Measurements from ENCODE around the gene GGTA1.
"Not testable (repeated sequence)": the region's sequence is repeated elsewhere in the genome, so short reads cannot be mapped to it uniquely, and the experiment has no call there.

The GGTA1 gene

DNA sequence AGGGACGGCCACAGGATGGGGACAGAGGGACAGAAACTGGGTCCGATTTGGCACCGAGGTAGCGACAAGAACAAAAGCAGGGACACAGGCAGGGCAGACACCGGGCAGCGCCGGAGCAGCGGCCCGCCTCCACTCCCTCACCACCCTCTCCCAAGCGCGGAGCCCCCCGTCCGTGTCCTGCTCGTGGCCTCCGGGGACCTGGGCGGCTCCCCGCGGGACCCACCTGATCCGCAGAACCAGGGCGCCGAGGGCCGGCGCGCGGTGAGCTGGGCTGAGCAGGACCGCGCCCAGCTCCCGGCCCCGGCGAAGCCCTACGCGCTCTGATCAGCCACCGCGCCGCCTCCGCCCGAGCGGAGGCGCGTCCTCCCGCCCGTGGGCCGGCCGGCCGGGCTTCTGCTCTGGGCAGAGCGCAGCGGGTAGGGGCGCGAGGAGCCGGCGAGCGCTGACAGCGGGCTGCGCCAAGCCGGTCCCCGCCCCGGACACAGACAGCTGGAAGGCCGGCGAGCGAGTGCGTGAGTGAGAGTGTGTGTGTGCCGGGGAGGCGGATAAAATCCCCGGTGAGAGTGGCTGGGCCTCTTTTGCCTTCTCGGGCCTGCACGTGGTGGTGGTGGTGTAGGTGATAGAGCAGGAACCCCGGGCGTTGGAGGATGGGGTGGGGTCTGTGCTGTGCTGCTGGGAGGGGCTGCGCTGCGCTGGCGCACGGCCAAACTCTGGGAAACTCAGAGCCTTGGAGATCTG lies at the start of gene GGTA1:
Gene GGTA1, minus strand, starts transcription at position 418 of the 738 bp plus-strand sequence. CDS start 31,922 bp downstream, outside the sequence.
- no peak for DNase-seq

DNA sequence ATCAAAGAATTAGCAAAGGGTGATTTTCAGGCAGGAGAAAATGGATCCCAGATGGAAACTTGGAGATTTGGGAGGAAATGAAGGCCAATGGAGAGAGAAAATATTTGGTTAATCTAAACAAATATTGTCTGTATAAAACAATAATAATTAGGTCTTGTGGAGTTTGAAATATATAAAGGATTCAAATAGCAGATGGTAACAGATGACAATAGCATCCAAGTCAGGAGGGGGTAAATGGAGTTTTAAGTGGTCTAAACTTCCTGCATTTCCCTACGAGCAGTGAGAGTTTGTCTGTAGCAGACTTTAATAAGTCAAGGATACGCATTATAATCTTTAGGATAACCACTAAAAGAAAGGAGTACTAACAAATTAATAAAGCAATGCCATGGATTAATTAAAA lies 49.0 kb upstream of the GGTA1 start:
- DNase-seq: no peak

DNA sequence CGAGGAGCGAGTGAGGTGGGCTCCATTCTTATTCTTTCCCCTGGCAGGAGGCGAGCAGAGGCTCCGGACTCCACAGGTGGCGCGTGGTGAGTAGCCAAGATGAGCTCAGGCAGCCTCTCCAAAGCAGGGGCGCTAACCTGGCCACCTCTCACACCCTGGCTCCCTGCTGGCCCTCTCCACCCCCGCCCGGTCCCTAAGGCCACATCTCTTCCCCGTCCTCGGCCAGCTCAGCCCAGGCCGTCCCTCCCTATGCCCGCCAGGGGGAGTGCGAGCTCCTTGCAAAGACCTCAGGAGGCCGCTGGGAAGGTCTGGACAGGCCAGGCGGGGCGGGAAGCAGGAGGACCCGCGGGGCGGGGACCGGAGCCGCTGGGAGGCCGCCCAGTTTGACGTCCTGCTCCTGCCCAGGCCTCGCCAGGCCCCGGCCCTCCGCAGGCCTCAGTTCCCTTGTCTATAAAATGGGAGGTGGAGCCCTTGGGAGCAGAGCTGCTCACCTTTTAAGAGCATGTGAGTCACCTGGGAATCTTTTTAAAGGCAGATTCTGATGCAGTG lies 46.3 kb upstream of the GGTA1 start:
- DNase-seq: peak; percentile 66 to 90

DNA sequence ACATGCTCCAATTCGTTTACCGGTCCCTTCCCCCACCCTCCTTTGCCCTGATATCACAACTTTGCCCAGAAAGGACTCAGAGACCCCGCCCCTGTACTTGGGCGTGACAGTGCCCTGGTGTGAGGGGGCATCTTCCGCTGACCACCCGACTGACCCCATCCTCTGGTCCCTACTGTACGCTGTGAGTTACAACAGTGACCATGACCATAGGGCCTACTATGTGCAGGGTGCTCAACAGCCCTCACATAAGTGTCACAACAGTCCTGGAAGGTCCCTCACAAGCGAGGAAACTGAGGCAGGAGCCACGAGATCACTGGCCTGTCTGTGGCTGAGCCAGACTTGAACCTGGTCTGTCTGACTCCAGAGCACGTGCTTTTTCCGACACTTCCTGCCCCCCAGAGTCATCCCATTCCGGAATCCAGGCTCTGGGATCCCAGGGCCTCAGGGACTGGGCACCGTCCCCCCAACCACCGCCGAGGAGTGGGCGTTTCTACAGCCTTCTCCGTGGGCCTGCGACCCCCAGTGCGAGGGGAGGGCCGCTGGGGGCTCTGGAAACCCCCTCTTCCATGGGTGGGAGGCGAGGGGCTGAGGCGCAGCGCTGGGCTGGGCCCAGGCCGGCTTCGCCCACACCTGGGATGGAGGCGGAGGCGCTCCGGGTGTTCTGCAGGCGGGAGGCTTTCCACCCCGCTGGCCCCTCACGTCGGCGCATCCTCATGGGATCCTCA lies 45.7 kb upstream of the GGTA1 start:
- DNase-seq: no peak

DNA sequence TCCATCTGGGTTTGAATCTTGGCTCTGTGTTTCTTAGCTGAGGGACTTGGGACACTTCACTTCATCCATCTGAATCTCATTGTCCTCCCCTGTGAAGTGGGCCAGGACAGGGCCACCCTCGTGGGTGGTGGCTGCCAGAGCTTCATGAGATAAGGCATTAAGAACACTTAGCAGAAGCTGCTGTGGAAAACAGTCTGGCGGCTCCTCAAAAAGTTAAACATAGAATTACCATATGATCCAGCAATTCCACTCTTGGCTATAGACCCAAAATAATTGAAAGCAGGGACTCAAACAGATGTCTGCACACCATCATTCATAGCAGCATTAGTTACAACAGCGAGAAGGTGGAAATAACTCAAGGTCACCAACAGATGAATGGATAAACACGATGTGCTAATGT lies 42.4 kb upstream of the GGTA1 start:
- no peak for DNase-seq

DNA sequence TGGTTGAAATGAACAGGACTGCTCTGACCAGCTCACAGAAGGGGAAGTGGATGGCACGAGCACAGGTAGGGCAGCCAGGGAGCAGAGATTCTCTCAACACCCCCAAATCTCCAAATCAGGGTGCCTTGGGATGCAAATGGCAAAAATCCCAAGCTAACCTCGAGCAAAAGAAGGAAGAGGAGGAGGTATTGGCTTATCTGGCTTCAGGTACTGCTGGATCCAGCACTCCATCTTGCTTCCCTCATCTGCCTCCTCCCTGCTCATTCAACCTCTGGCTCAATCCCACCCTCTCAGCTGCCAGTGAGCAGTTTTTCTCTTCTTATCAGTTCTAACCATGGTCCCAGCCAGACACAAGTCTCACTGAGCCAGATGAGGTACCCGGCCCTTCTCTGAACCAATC lies 41.6 kb upstream of the GGTA1 start:
- DNase-seq: no peak

DNA sequence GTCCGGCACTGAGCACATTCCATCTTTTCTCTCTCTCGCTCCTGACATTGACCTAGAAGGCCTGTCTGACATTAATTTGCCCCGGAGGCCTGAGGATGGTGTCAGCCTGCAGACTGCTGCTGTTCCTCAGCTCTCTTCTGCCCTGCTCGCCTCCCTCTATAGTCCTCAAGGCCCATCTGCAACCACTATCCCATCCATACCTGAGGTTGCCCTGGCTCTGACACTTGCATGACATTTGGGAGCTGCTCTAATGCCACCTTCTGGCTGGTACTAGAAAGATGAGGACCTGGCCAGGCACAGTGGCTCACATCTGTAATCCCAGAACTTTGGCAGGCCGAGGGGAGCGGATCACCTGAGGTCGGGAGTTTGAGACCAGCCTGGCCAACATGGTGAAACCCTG lies 38.6 kb upstream of the GGTA1 start:
- DNase-seq: no peak

DNA sequence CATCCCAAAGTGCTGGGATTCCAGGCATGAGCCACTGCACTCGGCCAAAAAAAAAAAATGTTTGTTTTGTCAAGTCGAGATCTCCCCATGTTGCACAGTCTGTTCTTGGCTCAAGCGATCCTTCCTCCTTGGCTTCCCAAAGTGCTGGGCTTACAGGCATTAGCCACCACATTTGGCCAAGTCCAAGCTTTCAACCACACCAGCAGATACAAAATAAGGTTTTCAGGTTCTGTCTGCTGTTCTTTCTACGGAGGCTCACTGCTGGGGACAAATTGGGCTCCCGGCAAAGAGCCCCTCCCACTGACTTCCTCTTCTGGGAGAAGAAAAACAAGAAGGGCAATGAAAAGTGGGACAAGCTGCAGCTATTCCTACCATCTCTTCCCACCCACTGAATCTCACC lies 37.6 kb upstream of the GGTA1 start:
- no peak for DNase-seq

DNA sequence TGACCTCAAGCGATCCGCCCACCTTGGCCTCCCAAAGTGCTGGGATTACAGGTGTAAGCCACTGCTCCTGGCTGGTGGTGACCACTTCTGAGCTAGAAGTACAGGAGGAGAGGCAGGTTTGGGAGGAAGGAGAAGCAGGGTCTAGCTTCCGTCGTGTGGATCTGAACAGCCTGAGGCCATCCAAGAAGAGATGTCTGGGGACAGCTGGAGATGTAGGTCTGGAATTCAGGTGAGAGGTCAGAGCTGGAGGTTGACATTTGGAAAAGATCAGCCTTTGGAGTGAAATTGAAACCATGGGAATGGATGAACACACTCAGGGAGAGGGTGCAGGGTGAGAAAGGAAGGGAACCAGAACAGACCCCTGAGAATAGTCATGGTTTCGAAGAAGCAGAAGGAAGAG lies 33.2 kb upstream of the GGTA1 start:
- DNase-seq: no peak

DNA sequence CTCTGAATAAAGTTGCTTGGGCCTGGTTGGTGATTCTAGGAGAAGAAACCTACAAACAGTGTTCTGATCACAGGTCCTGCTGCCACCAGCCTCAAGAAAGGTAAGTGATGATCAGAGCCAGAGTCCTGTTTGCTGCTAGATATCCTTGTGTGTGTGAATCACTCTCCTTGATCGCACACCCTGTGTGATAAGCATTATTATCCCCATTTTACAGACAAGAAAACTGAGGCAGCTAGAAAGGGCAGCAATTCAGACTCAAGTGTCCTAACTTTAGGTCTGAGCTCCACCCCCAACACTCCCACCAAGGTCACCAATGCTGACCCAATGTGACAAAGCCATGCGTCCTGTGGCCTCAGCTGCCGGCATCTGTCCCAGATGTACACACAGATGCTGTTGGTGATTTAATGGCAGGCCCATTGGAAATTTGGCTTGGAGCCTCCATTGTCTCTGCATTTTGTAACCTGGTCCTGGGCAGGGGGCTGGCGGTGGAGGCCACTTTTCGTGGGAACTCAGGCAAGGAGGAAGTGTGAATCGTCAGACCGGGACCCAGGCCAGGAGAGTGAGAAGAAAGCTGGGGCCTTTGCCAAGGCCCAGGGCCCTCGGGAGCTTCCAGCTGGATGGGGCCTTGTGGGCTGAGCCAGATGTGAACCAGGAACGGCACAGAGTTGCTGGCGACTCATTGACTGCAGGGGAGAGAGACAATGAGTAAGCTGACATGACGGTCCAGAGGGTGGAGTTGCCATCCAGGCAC lies 29.8 kb upstream of the GGTA1 start:
- no peak for DNase-seq

DNA sequence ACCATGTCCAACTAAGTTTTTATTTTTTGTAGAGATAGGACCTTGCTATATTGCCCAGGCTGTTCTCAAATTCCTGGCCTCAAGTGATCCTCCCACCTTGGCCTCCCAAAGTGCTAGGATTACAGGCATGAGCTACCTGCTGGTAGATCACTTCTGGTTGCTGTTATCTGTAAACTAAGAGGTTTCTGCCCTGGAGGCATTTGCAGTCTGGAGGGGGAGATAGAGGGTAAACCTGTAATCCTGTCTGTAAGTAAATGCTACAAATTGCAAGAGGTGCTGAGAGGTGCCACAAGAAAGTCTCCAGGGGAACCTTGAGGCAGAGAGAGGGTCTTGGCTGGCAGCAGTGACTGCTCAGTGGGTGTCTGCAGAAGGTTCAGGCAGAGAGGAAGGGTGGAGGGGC lies 29.0 kb upstream of the GGTA1 start:
- DNase-seq: no peak

DNA sequence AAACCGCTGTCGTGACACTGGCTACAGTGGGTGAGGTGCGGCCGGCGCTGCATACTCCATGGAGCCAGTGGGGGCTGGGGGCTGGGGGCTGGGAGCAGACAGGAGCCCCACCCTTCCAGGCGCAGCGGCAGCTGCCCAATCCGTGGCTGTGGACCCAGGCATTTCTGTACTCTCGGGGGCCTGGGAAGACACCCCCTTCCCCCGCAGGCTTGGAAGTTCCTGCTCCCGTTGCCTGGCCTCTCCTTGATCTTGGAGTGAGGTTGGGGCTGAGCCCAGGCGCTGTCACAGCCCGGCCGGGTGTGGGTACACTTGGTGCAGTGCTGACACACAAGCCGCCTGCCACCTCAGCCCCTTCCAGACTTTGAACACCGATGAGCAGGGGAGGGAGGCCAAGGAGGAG lies 27.7 kb upstream of the GGTA1 start:
- no peak for DNase-seq

DNA sequence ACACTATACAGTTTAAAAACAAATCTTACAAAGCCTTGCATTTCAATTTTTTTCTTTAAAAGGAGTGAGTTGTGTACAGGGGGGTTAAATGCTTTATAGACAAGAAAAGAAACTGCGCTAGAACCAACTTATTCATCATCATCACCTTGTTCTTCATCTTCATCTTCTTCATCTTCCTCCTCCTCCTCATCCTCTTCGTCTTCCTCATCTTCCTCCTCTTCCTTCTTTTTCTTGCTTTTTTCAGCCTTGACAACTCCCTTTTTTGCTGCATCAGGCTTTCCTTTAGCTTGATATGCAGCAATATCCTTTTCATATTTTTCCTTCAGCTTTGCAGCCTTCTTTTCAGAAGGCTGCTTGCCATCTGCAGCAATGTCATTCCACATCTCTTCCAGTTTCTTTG lies 20.0 kb upstream of the GGTA1 start:
- DNase-seq: not testable (repeated sequence)

DNA sequence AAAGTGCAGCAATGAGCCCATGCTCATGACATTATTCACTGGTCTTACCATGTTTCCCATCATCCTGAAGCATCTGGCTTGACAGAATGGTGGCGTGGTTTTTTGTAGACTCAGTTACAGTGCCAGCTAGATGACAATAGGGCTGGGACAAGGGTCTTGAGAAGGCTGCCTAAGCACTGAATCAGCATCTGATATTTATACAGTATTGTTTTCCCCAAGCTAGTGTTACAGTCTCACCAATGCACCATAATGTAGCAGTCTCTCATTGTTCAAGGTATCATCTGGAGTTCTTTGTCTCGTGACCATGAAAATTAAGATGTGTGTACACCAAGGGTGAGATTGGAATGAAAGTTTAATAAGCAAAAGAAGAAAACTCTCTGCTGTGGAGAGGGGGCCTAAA lies 19.0 kb upstream of the GGTA1 start:
- DNase-seq: no peak

DNA sequence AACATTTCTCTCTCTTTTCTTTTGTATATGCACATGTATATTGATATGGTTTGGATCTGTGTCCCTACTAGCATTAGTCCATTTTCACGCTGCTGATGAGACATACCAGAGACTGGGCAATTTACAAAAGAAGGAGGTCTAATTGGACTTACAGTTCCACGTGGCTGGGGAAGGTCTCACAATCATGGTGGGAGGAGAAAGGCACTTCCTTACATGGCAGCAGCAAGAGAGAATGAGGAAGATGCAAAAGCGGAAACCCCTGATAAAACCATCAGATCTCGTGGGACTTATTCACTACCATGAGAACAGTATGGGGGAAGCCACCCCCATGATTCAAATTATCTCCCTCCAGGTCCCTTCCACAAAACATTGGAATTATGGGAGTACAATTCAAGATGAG lies 13.5 kb upstream of the GGTA1 start:
- not testable (repeated sequence) for DNase-seq

DNA sequence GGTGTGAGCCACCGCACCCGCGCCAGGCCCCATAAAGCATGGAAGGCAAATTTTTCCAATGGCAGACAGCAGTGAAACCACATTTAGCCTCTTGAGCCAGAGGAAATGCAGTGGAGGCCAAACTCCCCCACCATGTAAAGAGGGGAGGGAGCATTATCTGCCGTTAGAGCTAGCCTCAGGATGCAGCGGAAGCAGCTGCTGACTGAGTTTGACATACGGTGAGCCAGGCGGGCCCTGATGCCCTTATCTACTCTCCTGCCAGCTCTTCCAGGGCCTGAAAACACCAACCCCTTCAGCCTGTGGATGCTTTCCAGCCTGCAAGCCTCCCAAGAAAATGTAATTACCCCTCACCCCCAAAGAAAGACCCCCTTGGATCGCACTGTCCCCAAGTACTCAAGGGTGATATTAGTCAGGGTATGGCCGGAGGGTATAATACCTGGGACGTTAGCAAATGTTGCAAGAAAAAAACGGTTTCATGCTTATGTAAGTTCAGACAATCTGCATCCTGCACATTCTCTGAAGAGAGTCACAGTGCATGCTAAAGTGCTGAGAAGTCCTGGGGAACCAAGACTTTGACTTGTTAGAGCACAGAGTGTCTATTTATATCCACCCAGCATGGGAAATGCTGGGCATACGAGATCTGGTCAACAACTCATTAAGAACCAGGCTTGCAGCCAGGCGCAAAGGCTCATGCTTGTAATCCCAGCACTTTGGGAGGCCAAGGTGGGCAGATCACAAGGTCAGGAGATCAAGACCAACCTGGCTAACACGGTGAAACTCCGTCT lies 11.3 kb upstream of the GGTA1 start:
- no peak for DNase-seq

DNA sequence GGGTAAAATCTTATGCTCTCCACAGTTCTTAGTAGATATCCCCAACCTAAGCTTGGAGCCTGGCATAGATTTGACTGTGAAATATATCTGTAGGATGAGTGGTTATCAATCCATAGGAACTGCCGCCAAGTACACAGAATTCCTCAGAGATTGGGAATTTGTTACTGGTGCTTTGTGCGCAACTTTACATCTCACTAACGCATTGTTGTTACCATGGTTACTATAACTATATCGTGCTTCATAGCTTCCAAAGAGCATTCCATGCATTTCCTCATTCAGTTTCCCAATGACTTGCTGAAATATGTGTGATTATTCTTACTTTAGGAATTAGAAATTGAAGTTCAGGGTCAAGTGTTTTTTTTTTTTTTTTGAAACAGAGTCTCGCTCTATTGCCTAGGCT lies 9.5 kb upstream of the GGTA1 start:
- no peak for DNase-seq

DNA sequence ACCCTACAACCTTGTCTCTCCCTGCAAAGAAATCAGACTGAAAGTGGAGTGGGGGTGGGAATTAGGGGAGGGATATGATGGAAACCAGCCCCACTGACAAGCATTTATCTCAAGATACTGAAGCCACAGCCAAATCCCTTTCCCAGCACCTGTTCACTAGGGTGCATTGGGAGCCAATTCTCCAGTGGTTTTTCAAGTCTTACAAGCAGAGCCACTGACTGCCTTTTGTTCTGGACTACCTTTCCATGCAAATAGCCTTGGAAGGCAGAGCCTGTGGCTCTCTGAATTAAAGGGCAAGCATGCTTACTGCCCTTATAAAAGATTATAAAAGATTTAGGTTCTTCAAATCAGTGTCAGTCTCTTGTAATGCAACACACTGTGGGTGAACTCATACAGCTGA lies 8.8 kb upstream of the GGTA1 start:
- no peak for DNase-seq

DNA sequence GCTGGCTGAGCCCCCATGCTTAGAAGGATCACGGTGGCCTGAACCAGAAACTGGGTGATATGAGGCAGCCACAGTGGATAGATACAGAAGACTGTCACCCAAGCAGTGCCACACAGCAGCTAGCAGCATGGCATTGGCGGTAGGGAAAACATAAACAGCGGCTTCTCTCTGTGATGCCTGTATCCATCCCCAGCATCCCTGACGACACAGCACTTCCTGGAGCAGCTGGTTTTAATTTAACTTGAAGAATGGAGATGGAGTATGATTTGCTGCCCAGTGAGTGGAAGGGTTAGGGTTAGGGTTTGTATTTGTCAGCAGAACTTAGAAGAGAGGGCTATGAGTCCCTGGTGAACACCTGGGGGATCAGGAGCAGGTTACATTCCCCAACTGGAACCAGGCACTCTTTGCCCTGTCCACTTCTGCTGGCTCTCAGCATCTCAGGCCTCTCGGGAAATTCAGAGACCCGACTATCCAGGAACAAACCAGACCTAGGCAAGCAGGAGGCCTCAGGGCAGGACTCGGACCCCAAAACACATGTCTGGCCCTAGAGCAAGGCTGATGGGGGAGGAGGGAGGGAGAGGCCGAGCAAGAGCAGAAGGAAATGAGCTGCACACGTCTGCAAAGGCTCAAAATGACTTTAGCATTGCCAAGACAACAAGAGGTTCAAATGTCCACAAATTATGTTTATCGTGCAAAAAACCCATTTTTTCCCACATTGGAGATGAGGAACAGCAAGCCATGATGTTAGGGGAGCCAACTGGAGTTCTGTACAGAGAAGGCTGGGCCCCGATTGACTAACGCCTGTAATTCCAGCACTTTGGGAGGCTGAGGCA lies 6.5 kb upstream of the GGTA1 start:
- no peak for DNase-seq

DNA sequence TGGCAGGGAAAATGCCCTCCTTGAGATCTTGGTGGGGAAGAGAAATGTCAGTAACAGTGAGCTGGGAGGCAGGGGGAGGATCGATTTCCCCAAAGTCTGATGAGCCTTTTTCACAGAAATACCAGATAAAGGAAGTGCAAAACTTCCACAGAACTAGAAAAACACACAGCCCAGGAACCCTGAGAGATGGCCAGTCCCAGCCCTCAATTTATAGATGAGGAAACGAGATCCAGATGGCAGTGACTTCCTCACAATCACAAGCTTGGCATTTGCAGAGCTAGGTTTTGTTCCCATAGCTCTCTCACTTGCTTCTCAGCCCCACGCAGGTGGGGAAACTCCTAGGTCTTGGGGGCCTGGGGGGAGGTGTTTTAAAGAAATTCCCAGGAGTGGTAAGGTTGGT lies 3.8 kb upstream of the GGTA1 start:
- no peak for DNase-seq

DNA sequence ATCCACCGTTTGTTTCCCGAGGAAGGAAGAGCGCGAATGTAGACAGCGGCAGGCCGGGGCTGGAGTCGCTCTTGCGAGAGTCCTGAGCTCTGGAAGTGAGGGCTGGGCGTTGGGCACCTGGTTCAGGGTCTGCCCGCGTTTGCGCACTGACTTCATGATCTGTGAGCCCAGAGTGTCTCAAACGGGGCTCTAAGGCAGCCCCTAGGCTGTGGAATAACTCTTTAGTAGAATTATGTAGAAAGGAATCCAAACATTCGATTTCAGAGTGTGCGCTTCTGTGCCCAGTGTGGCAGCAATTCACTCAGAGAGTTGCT lies 478 bp upstream of the GGTA1 start:
- DNase-seq: no peak

DNA sequence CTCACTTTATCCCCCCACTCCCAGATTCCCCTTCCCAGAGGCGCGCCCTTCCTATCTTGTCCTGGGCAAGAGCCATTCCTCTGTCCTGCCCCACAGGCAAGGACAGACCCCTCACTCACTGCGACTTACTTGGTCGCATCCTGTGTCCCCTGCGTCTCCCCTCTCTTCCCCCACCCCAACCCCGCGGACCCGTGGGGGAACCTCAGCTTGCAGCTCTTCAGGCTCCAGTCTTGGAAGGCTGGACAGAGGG lies 542 bp downstream of the GGTA1 start:
- DNase-seq: no peak
